Osteocyte (in vitro differentiated cells): ENCODE results near the gene TCTN1. TPM values are rescaled to one million over a fixed set of nuclear protein-coding genes. Genes with fewer than 3 reads are reported as not detected.

Source experiments
- DNase-seq: peaks from one replicate; pipeline ENCODE4 v3.0.0; 2021; ENCODE audit warnings: mixed read lengths; ENCODE audit not compliant: unreplicated experiment; ENCODE audit errors: extremely low spot score
- H3K27ac Mint-ChIP-seq: one replicate; pipeline ENCODE4 v1.8.0; 2021; ENCODE audit warnings: mild to moderate bottlenecking, mixed read lengths; ENCODE audit not compliant: unreplicated experiment
- H3K27me3 Mint-ChIP-seq: one replicate; pipeline ENCODE4 v1.8.0; 2021; ENCODE audit warnings: mixed read lengths; ENCODE audit not compliant: unreplicated experiment
- H3K36me3 Mint-ChIP-seq: one replicate; pipeline ENCODE4 v1.8.0; 2021; ENCODE audit warnings: mixed read lengths; ENCODE audit not compliant: unreplicated experiment
- H3K4me1 Mint-ChIP-seq: one replicate; pipeline ENCODE4 v1.8.0; 2021; ENCODE audit warnings: mixed read lengths; ENCODE audit not compliant: unreplicated experiment
- H3K4me3 Mint-ChIP-seq: one replicate; pipeline ENCODE4 v1.8.0; 2021; ENCODE audit warnings: mild to moderate bottlenecking, moderate library complexity, mixed read lengths; ENCODE audit not compliant: unreplicated experiment
- H3K9me3 Mint-ChIP-seq: one replicate; pipeline ENCODE4 v1.8.0; 2021; ENCODE audit warnings: mixed read lengths; ENCODE audit not compliant: unreplicated experiment
- CTCF ChIP-seq: fragments of 200-600 bp; sonication (generic); IDR thresholded peaks from 2 replicates; pipeline ENCODE4 v1.5.0; 2021; ENCODE audit warnings: antibody characterized with exemption, mild to moderate bottlenecking, moderate library complexity
- total RNA-seq: library from RNA; stranded (reverse); gene quantifications from 2 replicates; pipeline ENCODE4 v1.2.1, GENCODE V29; 2021

TCTN1 gene
- total RNA-seq, 1 donor from 2014 or later = 49.5 TPM

- H3K36me3 Mint-ChIP-seq = peaks cover 4% of the 10 kb centered on the region
- peaks cover 17% of the 10 kb centered on the region for H3K4me1 Mint-ChIP-seq
- no peak overlapping the region for H3K4me3 Mint-ChIP-seq
- peaks cover 4% of the 10 kb centered on the region for H3K27me3 Mint-ChIP-seq
- no peak for TF ChIP-seq CTCF
- no peak overlapping the region for H3K27ac Mint-ChIP-seq
- DNase-seq = no peak
- peaks cover 4% of the 10 kb centered on the region for H3K9me3 Mint-ChIP-seq
These were observed 62.2 kb downstream of the TCTN1 start for GRCh38 chr12:110676171-110676570.

- TF ChIP-seq CTCF = no peak
- Mint-ChIP-seq H3K36me3 (peaks cover 6% of the 10 kb centered on the region), H3K27me3 (peaks cover 4% of the 10 kb centered on the region), H3K4me1 (peaks cover 17% of the 10 kb centered on the region), H3K4me3 (no peak overlapping the region), H3K9me3 (peaks cover 4% of the 10 kb centered on the region), H3K27ac (no peak overlapping the region)
- no peak for DNase-seq
These were observed 63.4 kb downstream of the TCTN1 start for GRCh38 chr12:110677206-110677911.

- no peak for TF ChIP-seq CTCF
- Mint-ChIP-seq H3K9me3 (peaks cover 4% of the 10 kb centered on the region), H3K36me3 (peaks cover 6% of the 10 kb centered on the region), H3K4me1 (peaks cover 17% of the 10 kb centered on the region), H3K27me3 (peaks cover under 1% of the 10 kb centered on the region), H3K4me3 (no peak overlapping the region), H3K27ac (no peak overlapping the region)
- DNase-seq = no peak
These were observed 64.1 kb downstream of the TCTN1 start for GRCh38 chr12:110677982-110678381.

GRCh38 chr12:110679201-110679600, 65.3 kb downstream of the TCTN1 start:
- Mint-ChIP-seq H3K4me1 (peaks cover 17% of the 10 kb centered on the region), H3K27ac (no peak overlapping the region), H3K9me3 (peaks cover 4% of the 10 kb centered on the region), H3K36me3 (peaks cover 6% of the 10 kb centered on the region), H3K27me3 (no peaks in the 10 kb centered on the region), H3K4me3 (no peak overlapping the region)
- TF ChIP-seq CTCF = no peak
- no peak for DNase-seq

- H3K4me3 Mint-ChIP-seq = no peak overlapping the region
- no peaks in the 10 kb centered on the region for H3K27me3 Mint-ChIP-seq
- H3K9me3 Mint-ChIP-seq = no peaks in the 10 kb centered on the region
- peaks cover 2% of the 10 kb centered on the region for H3K36me3 Mint-ChIP-seq
- no peak overlapping the region for H3K27ac Mint-ChIP-seq
- peaks cover 17% of the 10 kb centered on the region for H3K4me1 Mint-ChIP-seq
- DNase-seq = no peak
- TF ChIP-seq CTCF = no peak
These were observed 66.1 kb downstream of the TCTN1 start for GRCh38 chr12:110680032-110680431.
